HepG2 (cell line): ENCODE results near the gene ABHD2. TPM values are rescaled to one million over a fixed set of nuclear protein-coding genes. Genes with fewer than 3 reads are reported as not detected.

Source experiments
- ATAC-seq: fragments of 200-7000 bp; cut with Tn5 transposase; 3 replicates; pipeline ENCODE4 v1.9.1; 2020; ENCODE audit warnings: mild to moderate bottlenecking, moderate library complexity
- BruUV-seq: library from RNA; stranded (reverse); fragments of 400-500 nt; replicated peaks from 2 replicates; lab custom pipeline; 2021; lab: Mats Ljungman, UMichigan
- CTCF ChIA-PET: fragments of 300-600 bp; formaldehyde crosslinking; extraction: SDS; loops from one replicate; lab custom pipeline; 2021; ENCODE audit warnings: low total read pairs, inconsistent platforms, low intra/inter-chr PET ratio; lab: Yijun Ruan, JAX
- POLR2A ChIA-PET: fragments of 350-600 bp; sonication (Branson Sonifier 250); formaldehyde crosslinking; loops from one replicate; lab custom pipeline; 2020; ENCODE audit warnings: antibody characterized with exemption, inconsistent platforms; lab: Yijun Ruan, JAX
- DNase-seq: peaks from one replicate; pipeline ENCODE4 v3.0.0-alpha.2; 2015; ENCODE audit warnings: low spot score
- FAIRE-seq: peaks from 3 replicates; lab custom pipeline; 2011; peaks lifted over from hg19 to GRCh38; lab: Jason Lieb, UNC
- H2AFZ ChIP-seq: one replicate; pipeline ENCODE4 v1.6.1; 2011; ENCODE audit warnings: low read length, inconsistent platforms
- H3K27ac ChIP-seq: fragments of 300-600 bp; 3 replicates; pipeline ENCODE4 v1.8.0; 2011; ENCODE audit warnings: mixed run types, mild to moderate bottlenecking, mixed read lengths, low read length, inconsistent platforms; ENCODE audit not compliant: insufficient read depth; ENCODE audit errors: extremely low read length
- H3K27me3 ChIP-seq, 2 experiments: fragments of 200-600 bp in 1 of 2; 2 replicates in 1 of 2; 3 replicates in 1 of 2; pipeline versions ENCODE4 v1.6.0 to v1.8.0; 2011; ENCODE audit warnings: low read length in 2 of 2, mild to moderate bottlenecking in 2 of 2, moderate library complexity in 2 of 2, inconsistent platforms in 1 of 2; ENCODE audit not compliant: insufficient read depth in 2 of 2, control insufficient read depth in 1 of 2
- H3K36me3 ChIP-seq, 2 experiments: fragments of 200-600 bp in 1 of 2; replicated peaks in 1 of 2; 2 replicates in 1 of 2; 3 replicates in 1 of 2; pipeline versions ENCODE4 v1.5.1 to v1.8.0; 2011; ENCODE audit warnings: low read length in 2 of 2, inconsistent platforms in 1 of 2; ENCODE audit not compliant: insufficient read depth in 2 of 2, control insufficient read depth in 1 of 2
- H3K4me1 ChIP-seq: 2 replicates; pipeline ENCODE4 v1.5.1; 2012; ENCODE audit warnings: low read length, inconsistent platforms; ENCODE audit not compliant: insufficient read depth
- H3K4me2 ChIP-seq: 2 replicates; pipeline ENCODE4 v1.6.0; 2011; ENCODE audit warnings: low read depth, low read length, inconsistent platforms
- H3K4me3 ChIP-seq, 3 experiments: fragments of 200-600 bp in 1 of 3; sonication (generic), shearing (Covaris generic) in 1 of 3; replicated peaks in 1 of 3; 2 replicates each; pipeline ENCODE4 v1.5.1; 2011 to 2016; ENCODE audit warnings: low read length in 3 of 3, inconsistent platforms in 2 of 3, low read depth in 2 of 3, mild to moderate bottlenecking in 2 of 3, control low read depth in 1 of 3, mixed read lengths in 1 of 3; ENCODE audit not compliant: insufficient read depth in 1 of 3
- H3K79me2 ChIP-seq: one replicate; pipeline ENCODE4 v1.6.1; 2011; ENCODE audit warnings: low read length, inconsistent platforms; ENCODE audit not compliant: insufficient read depth
- H3K9ac ChIP-seq: 2 replicates; pipeline ENCODE4 v1.6.0; 2011; ENCODE audit warnings: mild to moderate bottlenecking, low read depth, low read length, inconsistent platforms; ENCODE audit not compliant: insufficient read depth
- H3K9me3 ChIP-seq: 2 replicates; pipeline ENCODE4 v1.5.1; 2012; ENCODE audit warnings: mild to moderate bottlenecking, low read length
- H4K20me1 ChIP-seq: 2 replicates; pipeline ENCODE4 v1.6.0; 2011; ENCODE audit warnings: inconsistent platforms, mild to moderate bottlenecking, low read length, moderate library complexity; ENCODE audit not compliant: insufficient read depth
- ARID3A ChIP-seq: IDR thresholded peaks from 2 replicates; pipeline ENCODE4 v1.6.1; 2012; ENCODE audit warnings: low read depth, low read length, improper control_type of control experiment
- ATF7-NPFF ChIP-seq: sonication (generic); formaldehyde crosslinking; IDR thresholded peaks from 2 replicates; pipeline ENCODE4 v1.8.1; 2023; ENCODE audit warnings: mild to moderate bottlenecking, low read depth, missing genetic modification reagents, moderate library complexity
- FOXA3 ChIP-seq: IDR thresholded peaks from 2 replicates; pipeline ENCODE4 v1.6.1; 2016; ENCODE audit warnings: missing genetic modification reagents, missing compliant biosample characterization
- SP4 ChIP-seq: sonication (generic); formaldehyde crosslinking; IDR thresholded peaks from 2 replicates; pipeline ENCODE4 v1.8.1; 2023; ENCODE audit warnings: mild to moderate bottlenecking, missing genetic modification reagents
- THAP8 ChIP-seq: sonication (generic); formaldehyde crosslinking; IDR thresholded peaks from 2 replicates; pipeline ENCODE4 v1.5.1; 2020; ENCODE audit warnings: missing genetic modification reagents, mild to moderate bottlenecking, borderline replicate concordance
- ZNF550 ChIP-seq: sonication (generic); formaldehyde crosslinking; IDR thresholded peaks from 2 replicates; pipeline ENCODE4 v1.4.0; 2020; ENCODE audit warnings: mild to moderate bottlenecking, missing genetic modification reagents, borderline replicate concordance
- ZNF768 ChIP-seq: sonication (generic); formaldehyde crosslinking; IDR thresholded peaks from 2 replicates; pipeline ENCODE4 v1.4.0; 2020; ENCODE audit warnings: missing genetic modification reagents
- ZNF883 ChIP-seq: sonication (generic); formaldehyde crosslinking; IDR thresholded peaks from 2 replicates; pipeline ENCODE4 v1.5.1; 2020; ENCODE audit warnings: mild to moderate bottlenecking, missing genetic modification reagents; ENCODE audit errors: not compliant biosample characterization
- WGBS: methylation state at CpG from one replicate; pipeline ENCODE4 v1.1.6; 2017; ENCODE audit warnings: low lambda C conversion rate; 5-methylcytosine and 5-hydroxymethylcytosine counted together
- in situ Hi-C: cut with HindIII; loops from 2 replicates; pipeline ENCODE4 v1.10.0; 2017; ENCODE audit warnings: low pct_unique_long_range_greater_than_20kb; ENCODE audit not compliant: extremely low pct_ligation_motif_present
- intact Hi-C: fragments of 100-400 bp; cut with micrococcal nuclease; formaldehyde crosslinking; loops from one replicate; pipeline ENCODE4 v1.10.0; 2022; ENCODE audit not compliant: unreplicated experiment
- polyA plus RNA-seq, 8 experiments: library from polyadenylated mRNA; depleted of rRNA in 3 of 8; stranded (reverse) in 7 of 8; unstranded in 1 of 8; fragments of >200 nt; fragmentation: Illumina TruSeq in 4 of 8; extraction: Trizol in 4 of 8; gene quantifications; 2 replicates each; pipeline versions ENCODE4 v1.2.1 to v1.2.3, GENCODE V29; 2011 to 2016; ENCODE audit warnings: low read depth in 4 of 8, missing spikeins in 1 of 8, mixed read lengths in 1 of 8; ENCODE audit not compliant: insufficient read depth in 1 of 8
- total RNA-seq, 5 experiments: library from RNA; depleted of rRNA; stranded (reverse); fragments of >200 nt; fragmentation: Illumina TruSeq; extraction: Trizol; gene quantifications; 2 replicates each; pipeline ENCODE4 v1.2.3, GENCODE V29; 2016; ENCODE audit warnings: low read depth in 1 of 5

Gene ABHD2
- total and polyA plus RNA-seq, 2 of the 13 experiments (the other 11 are each of a cell fraction or from before 2014, with no cell fraction given) = 14.8 to 22.4 TPM

GRCh38 chr15:89217686-89218376, 129.6 kb downstream of the ABHD2 start:
- CTCF ChIA-PET = no interaction called here
- no peak for ATAC-seq
- POLR2A ChIA-PET = no interaction called here

GRCh38 chr15:89218531-89218930, 130.3 kb downstream of the ABHD2 start:
- H3K9me3 ChIP-seq = no peaks in the 10 kb centered on the region
- H3K4me1 ChIP-seq = 0 out of 2 replicates have a peak, but pooled peaks cover 9% of the 10 kb centered on the region
- ChIA-PET CTCF (no interaction called here), POLR2A (no interaction called here)
- H2AFZ ChIP-seq = no peak overlapping the region
- no peak overlapping the region for H3K4me3 ChIP-seq
- in situ Hi-C loops = no loop called here
- DNase-seq (no peak), FAIRE-seq (no peak), ATAC-seq (no peak)
- no TSS peak for BruUV-seq
- H3K27ac ChIP-seq = no peak overlapping the region
- no peaks in the 10 kb centered on the region for H4K20me1 ChIP-seq
- no peaks in the 10 kb centered on the region for H3K79me2 ChIP-seq
- H3K36me3 ChIP-seq = no peaks in the 10 kb centered on the region
- H3K4me2 ChIP-seq = no peak overlapping the region
- no peak overlapping the region for H3K9ac ChIP-seq
- intact Hi-C loops = no loop called here
- WGBS = 71% methylated on average over 7 of the region's 8 CpGs
- H3K27me3 ChIP-seq = no peaks in the 10 kb centered on the region; a peak in 1 of 5 replicates
- TF ChIP-seq ATF7-NPFF (CRISPR knock-in tag) (no peak), FOXA3 (CRISPR knock-in tag) (no peak), ARID3A (no peak), ZNF550 (CRISPR knock-in tag) (no peak), THAP8 (no peak), ZNF883 (no peak)

More at GRCh38 chr15:89217686-89218376, 129.6 kb downstream of the ABHD2 start:
- FAIRE-seq = no peak
- Histone ChIP-seq H3K4me3 (no peak overlapping the region), H3K9ac (no peak overlapping the region), H2AFZ (no peak overlapping the region), H3K27me3 (no peaks in the 10 kb centered on the region; a peak in 1 of 5 replicates), H3K4me2 (no peak overlapping the region), H3K79me2 (no peaks in the 10 kb centered on the region), H4K20me1 (no peaks in the 10 kb centered on the region), H3K9me3 (no peaks in the 10 kb centered on the region), H3K27ac (no peak overlapping the region), H3K4me1 (0 out of 2 replicates have a peak, but pooled peaks cover 9% of the 10 kb centered on the region), H3K36me3 (no peaks in the 10 kb centered on the region)
- 53% methylated on average over 4 of the region's 6 CpGs for WGBS
- peak; percentile 65; the same call in 1 of the 2 replicates for TF ChIP-seq ZNF768 (CRISPR knock-in tag)
- no peak for TF ChIP-seq SP4 (CRISPR knock-in tag)
- intact Hi-C loops = no loop called here
- DNase-seq = no peak
- BruUV-seq = no TSS peak
- in situ Hi-C loops = no loop called here
